K562 (cell line): ENCODE measurements around the gene RNF41. TPM values are rescaled to one million over a fixed set of nuclear protein-coding genes. Genes with fewer than 3 reads are reported as not detected.

Source experiments
- ATAC-seq: fragments of 200-7000 bp; cut with Tn5 transposase; 3 replicates; pipeline ENCODE4 v1.9.1; 2020; ENCODE audit warnings: moderate library complexity
- BruUV-seq: library from RNA; stranded (reverse); fragments of 400-500 nt; replicated peaks from 2 replicates; lab custom pipeline; 2021; lab: Mats Ljungman, UMichigan
- CTCF ChIA-PET: fragments of 300-600 bp; formaldehyde crosslinking; extraction: SDS; loops from one replicate; lab custom pipeline; 2021; ENCODE audit warnings: low intra/inter-chr PET ratio; lab: Yijun Ruan, JAX
- POLR2A ChIA-PET: fragments of 300-600, 350-650 bp; sonication (Branson Sonifier 250); formaldehyde crosslinking; extraction: SDS; loops from one replicate; lab custom pipeline; 2021; ENCODE audit warnings: antibody characterized with exemption, inconsistent platforms; lab: Yijun Ruan, JAX
- DNase-seq, 4 experiments: peaks; one replicate each; pipeline versions ENCODE4 v3.0.0 to v3.0.0-alpha.2; 2011 to 2018; ENCODE audit warnings: low spot score in 3 of 4, mixed read lengths in 3 of 4; ENCODE audit errors: extremely low read depth in 1 of 4
- FAIRE-seq: peaks from 2 replicates; lab custom pipeline; 2011; peaks lifted over from hg19 to GRCh38; lab: Jason Lieb, UNC
- H2AFZ ChIP-seq: 2 replicates; pipeline ENCODE4 v1.6.0; 2011; ENCODE audit warnings: low read depth, low read length, control low read depth, inconsistent platforms
- H3K27ac ChIP-seq: fragments of 200-600 bp; 3 replicates; pipeline ENCODE4 v1.8.0; 2011; ENCODE audit warnings: low read depth, mild to moderate bottlenecking, control low read depth, inconsistent platforms, low read length, moderate library complexity, mixed read lengths; ENCODE audit errors: extremely low read depth
- H3K27me3 ChIP-seq, 2 experiments: fragments of 300-600 bp in 1 of 2; 2 replicates in 1 of 2; 3 replicates in 1 of 2; pipeline versions ENCODE4 v1.6.0 to v1.8.0; 2011; ENCODE audit warnings: inconsistent platforms in 2 of 2, low read length in 2 of 2, mild to moderate bottlenecking in 1 of 2, mixed read lengths in 1 of 2, moderate library complexity in 1 of 2; ENCODE audit not compliant: control insufficient read depth in 2 of 2, insufficient read depth in 2 of 2
- H3K36me3 ChIP-seq: fragments of 300-600 bp; 3 replicates; pipeline ENCODE4 v1.8.0; 2011; ENCODE audit warnings: mild to moderate bottlenecking, low read length, inconsistent platforms; ENCODE audit not compliant: control insufficient read depth, insufficient read depth
- H3K4me1 ChIP-seq, 2 experiments: fragments of 200-600 bp in 1 of 2; replicated peaks in 1 of 2; 2 replicates in 1 of 2; 3 replicates in 1 of 2; pipeline versions ENCODE4 v1.5.1 to v1.8.0; 2011; ENCODE audit warnings: inconsistent platforms in 2 of 2, low read length in 2 of 2, mild to moderate bottlenecking in 1 of 2, mixed read lengths in 1 of 2, moderate library complexity in 1 of 2; ENCODE audit not compliant: control insufficient read depth in 2 of 2, insufficient read depth in 2 of 2
- H3K4me2 ChIP-seq: 2 replicates; pipeline ENCODE4 v1.6.1; 2011; ENCODE audit warnings: low read length, control low read depth, inconsistent platforms, mixed read lengths; ENCODE audit not compliant: insufficient read depth
- H3K4me3 ChIP-seq: fragments of 200-600 bp; sonication (generic), shearing (Covaris generic); 2 replicates; pipeline ENCODE4 v1.5.1; 2016; ENCODE audit warnings: control low read depth, inconsistent platforms
- H3K79me2 ChIP-seq: fragments of 200-600 bp; 3 replicates; pipeline ENCODE4 v1.8.0; 2011; ENCODE audit warnings: low read length, inconsistent platforms; ENCODE audit not compliant: control insufficient read depth, insufficient read depth
- H3K9ac ChIP-seq, 2 experiments: 2 replicates each; pipeline versions ENCODE4 v1.6.0 to v1.6.1; 2011; ENCODE audit warnings: low read depth in 2 of 2, low read length in 2 of 2, control low read depth in 1 of 2, inconsistent platforms in 1 of 2, mild to moderate bottlenecking in 1 of 2, mixed read lengths in 1 of 2; ENCODE audit not compliant: insufficient read depth in 1 of 2
- H3K9me1 ChIP-seq: one replicate; pipeline ENCODE4 v1.6.0; 2011; ENCODE audit warnings: inconsistent platforms, mild to moderate bottlenecking, low read length, moderate library complexity; ENCODE audit not compliant: control insufficient read depth, insufficient read depth
- H3K9me3 ChIP-seq: replicated peaks from 2 replicates; pipeline ENCODE4 v1.5.1; 2011; ENCODE audit warnings: low read depth, low read length, inconsistent platforms; ENCODE audit not compliant: control insufficient read depth, insufficient read depth
- H4K20me1 ChIP-seq: replicated peaks from 2 replicates; pipeline ENCODE4 v1.6.1; 2011; ENCODE audit warnings: low read length, inconsistent platforms, mixed read lengths; ENCODE audit not compliant: control insufficient read depth, insufficient read depth
- EGR1 ChIP-seq: fragments of 450-650 bp; conservative IDR thresholded peaks from 2 replicates; pipeline ENCODE4 v1.6.1; 2017; ENCODE audit warnings: mild to moderate bottlenecking
- ESRRA ChIP-seq: fragments of 450-650 bp; IDR thresholded peaks from 2 replicates; pipeline ENCODE4 v1.6.1; 2014; ENCODE audit warnings: low read depth, mild to moderate bottlenecking, moderate library complexity, borderline replicate concordance
- KDM1A ChIP-seq, 2 experiments: fragments of 450-650 bp; IDR thresholded peaks; 2 replicates each; pipeline ENCODE4 v1.6.1; 2016; ENCODE audit warnings: mild to moderate bottlenecking in 2 of 2
- MAFF ChIP-seq: IDR thresholded peaks from 2 replicates; pipeline ENCODE4 v1.6.1; 2012; ENCODE audit warnings: low read length, improper control_type of control experiment
- MIER1 ChIP-seq: fragments of 450-650 bp; IDR thresholded peaks from 2 replicates; pipeline ENCODE4 v1.6.1; 2016; ENCODE audit warnings: antibody characterized with exemption, mild to moderate bottlenecking, low read depth
- MYNN ChIP-seq, 2 experiments: sonication (generic); formaldehyde crosslinking in 1 of 2; IDR thresholded peaks; 2 replicates each; pipeline versions ENCODE4 v1.5.0 to v1.6.1; 2016 to 2020; ENCODE audit warnings: antibody characterized with exemption in 1 of 2, missing genetic modification reagents in 1 of 2
- NCOA1 ChIP-seq: fragments of 450-650 bp; IDR thresholded peaks from 2 replicates; pipeline ENCODE4 v1.6.1; 2016; ENCODE audit warnings: low read depth
- NCOR1 ChIP-seq: fragments of 450-650 bp; IDR thresholded peaks from 2 replicates; pipeline ENCODE4 v1.6.1; 2016; ENCODE audit warnings: mild to moderate bottlenecking, moderate library complexity
- NR2C2 ChIP-seq, 2 experiments: fragments of 200-800 bp in 1 of 2; sonication (Bioruptor generic) in 1 of 2; sonication (generic) in 1 of 2; formaldehyde crosslinking in 1 of 2; IDR thresholded peaks; 2 replicates each; pipeline versions ENCODE4 v1.6.1 to v1.8.0; 2016 to 2022; ENCODE audit warnings: mild to moderate bottlenecking in 1 of 2, missing compliant biosample characterization in 1 of 2, missing genetic modification characterization in 1 of 2, missing genetic modification reagents in 1 of 2
- OTX1 ChIP-seq: fragments of 450-650 bp; formaldehyde crosslinking; IDR thresholded peaks from 2 replicates; pipeline ENCODE4 v1.4.0; 2022; ENCODE audit warnings: mild to moderate bottlenecking
- PTRF ChIP-seq: fragments of 450-650 bp; IDR thresholded peaks from 2 replicates; pipeline ENCODE4 v1.6.1; 2016; ENCODE audit warnings: mild to moderate bottlenecking, missing genetic modification characterization, missing compliant biosample characterization
- TFE3 ChIP-seq: fragments of 450-650 bp; formaldehyde crosslinking; IDR thresholded peaks from 2 replicates; pipeline ENCODE4 v1.4.0; 2020; ENCODE audit warnings: mild to moderate bottlenecking, mixed read lengths
- THRA ChIP-seq: fragments of 450-650 bp; IDR thresholded peaks from 2 replicates; pipeline ENCODE4 v1.6.1; 2017; ENCODE audit warnings: mild to moderate bottlenecking, moderate library complexity
- USF2 ChIP-seq: sonication (generic); formaldehyde crosslinking; IDR thresholded peaks from 2 replicates; pipeline ENCODE4 v1.5.0; 2020; ENCODE audit warnings: missing genetic modification reagents
- XRCC3 ChIP-seq: fragments of 450-650 bp; IDR thresholded peaks from 2 replicates; pipeline ENCODE4 v1.6.1; 2017; ENCODE audit warnings: mild to moderate bottlenecking, moderate library complexity
- ZBTB33 ChIP-seq: sonication (generic); formaldehyde crosslinking; IDR thresholded peaks from 2 replicates; pipeline ENCODE4 v1.8.1; 2023; ENCODE audit warnings: mild to moderate bottlenecking, missing genetic modification reagents
- WGBS: fragments of 100-300 bp; shearing (Covaris generic); methylation state at CpG from one replicate; pipeline ENCODE4 v1.1.6; 2016; ENCODE audit warnings: low coverage, mixed read lengths; ENCODE audit not compliant: insufficient coverage; ENCODE audit errors: missing lambda C conversion rate; 5-methylcytosine and 5-hydroxymethylcytosine counted together
- in situ Hi-C: fragments of 300-500 bp; cut with MboI; formaldehyde crosslinking; loops from 4 replicates; pipeline ENCODE4 v1.15.0; 2018; ENCODE audit warnings: inconsistent platforms, mixed read lengths
- intact Hi-C: fragments of 100-400 bp; cut with micrococcal nuclease; formaldehyde crosslinking; loops from 2 replicates; pipeline ENCODE4 v1.14.2; 2022
- polyA plus RNA-seq, 8 experiments: library from polyadenylated mRNA; depleted of rRNA in 4 of 8; stranded (reverse) in 5 of 8; unstranded in 3 of 8; fragments of >200 nt; fragmentation: Nextera tagmentation in 2 of 8; fragmentation: Illumina TruSeq in 1 of 8; extraction: Ambion mirVana in 2 of 8; extraction: Trizol in 1 of 8; gene quantifications; 2 replicates each; pipeline versions ENCODE4 v1.2.1 to v1.2.3, GENCODE V29; 2011 to 2014; ENCODE audit warnings: inconsistent platforms in 1 of 8, missing spikeins in 1 of 8
- total RNA-seq, 7 experiments: library from RNA; depleted of rRNA in 6 of 7; stranded (reverse); fragments of >200 nt in 6 of 7; fragmentation: Illumina TruSeq in 2 of 7; extraction: Trizol in 2 of 7; gene quantifications; 2 replicates each; pipeline versions ENCODE4 v1.2.1 to v1.2.3, GENCODE V29; 2011 to 2021; ENCODE audit warnings: low replicate concordance in 1 of 7

The RNF41 gene
- total and polyA plus RNA-seq, 9 of the 15 experiments (the other 6 are each of a cell fraction or from before 2014, with no cell fraction given): 28.2 to 46.8 (median 33.8) TPM

- no peaks in the 10 kb centered on the region for H3K9me1 ChIP-seq
- peak overlapping the region; percentile 77; the same call in 2 of the 3 replicates for H3K27ac ChIP-seq
- in situ Hi-C loops (no loop called here), intact Hi-C loops (loop anchor here (2.0 kb wide), 2 partner anchors 33 to 43 kb away; partner anchors contain the start of genes CS and NABP2)
- no TSS peak for BruUV-seq
- H2AFZ ChIP-seq: peak overlapping the region; percentile 94
- no peaks in the 10 kb centered on the region for H4K20me1 ChIP-seq
- H3K4me2 ChIP-seq: peak overlapping the region; percentile 88
- POLR2A ChIA-PET: interaction anchor here (0.7 to 3.3 kb wide), 9 partner anchors 9 to 150 kb away, joined by 3 to 25 read pairs (median 6); partner anchors contain the start of genes ANKRD52, IL23A, RNF41 and SMARCC2
- no peaks in the 10 kb centered on the region for H3K79me2 ChIP-seq
- peak; percentile 21 for ATAC-seq
- no peaks in the 10 kb centered on the region for H3K9me3 ChIP-seq
- DNase-seq: peak; percentile 52 to 55 (median 52)
- FAIRE-seq: no peak
- peak overlapping the region; percentile 71 to 87 for H3K9ac ChIP-seq
- no peaks in the 10 kb centered on the region for H3K27me3 ChIP-seq
- CTCF ChIA-PET: interaction anchor here (0.8 kb wide), 1 partner anchor 75 kb away, joined by 4 read pairs; no protein-coding TSS in a partner anchor
- peaks cover 33% of the 10 kb centered on the region for H3K36me3 ChIP-seq
- 34% methylated on average over 20 of the region's 21 CpGs for WGBS
- peak overlapping the region; percentile 67 for H3K4me3 ChIP-seq
- peaks cover 11 to 19% of the 10 kb centered on the region in 2 experiments; a peak in 4 of 5 replicates for H3K4me1 ChIP-seq
- peak in 1 of 2 experiments; percentile 23; a peak in 1 of 4 replicates for TF ChIP-seq KDM1A (IDR thresholded peaks at IDR 0.05)
- TF ChIP-seq TFE3 (CRISPR knock-in tag): peak; percentile 20; the same call in 1 of the 2 replicates
- TF ChIP-seq EGR1: peak; percentile 62
- TF ChIP-seq ESRRA: peak; percentile 83
- TF ChIP-seq USF2: peak; percentile 30; the same call in 1 of the 2 replicates
- 0 out of 2 replicates have a peak, but pooled peaks have one; percentile 2 for TF ChIP-seq PTRF
- peak; percentile 40; the same call in 1 of the 2 replicates for TF ChIP-seq NCOA1
- TF ChIP-seq THRA: peak; percentile 94
- TF ChIP-seq MIER1: no peak
- no peak for TF ChIP-seq MYNN (IDR thresholded peaks at IDR 0.05)
- no peak for TF ChIP-seq MYNN (CRISPR knock-in tag; IDR thresholded peaks at IDR 0.05)
- TF ChIP-seq OTX1 (CRISPR knock-in tag): 0 out of 2 replicates have a peak, but pooled peaks have one; percentile 49
- TF ChIP-seq XRCC3: no peak
- TF ChIP-seq MAFF: no peak
- TF ChIP-seq ZBTB33: peak; percentile 49; the same call in 1 of the 2 replicates
- no peak for TF ChIP-seq NR2C2 (CRISPR knock-in tag; IDR thresholded peaks at IDR 0.05)
- peak; percentile 86 for TF ChIP-seq NR2C2 (tag; IDR thresholded peaks at IDR 0.05)
- TF ChIP-seq NCOR1: peak; percentile 8; the same call in 1 of the 2 replicates
Observed at GRCh38 chr12:56267443-56268071, 45.8 kb upstream of the RNF41 start.
